ENCODE measurements around the gene POU6F2. TPM values are rescaled to one million over a fixed set of nuclear protein-coding genes. Genes with fewer than 3 reads are reported as not detected.

Gene POU6F2
- total and polyA plus RNA-seq, 9 of the 15 experiments (the other 6 are each of a cell fraction or from before 2014, with no cell fraction given): 0.29 to 1.5 (median 0.96) TPM

DNA sequence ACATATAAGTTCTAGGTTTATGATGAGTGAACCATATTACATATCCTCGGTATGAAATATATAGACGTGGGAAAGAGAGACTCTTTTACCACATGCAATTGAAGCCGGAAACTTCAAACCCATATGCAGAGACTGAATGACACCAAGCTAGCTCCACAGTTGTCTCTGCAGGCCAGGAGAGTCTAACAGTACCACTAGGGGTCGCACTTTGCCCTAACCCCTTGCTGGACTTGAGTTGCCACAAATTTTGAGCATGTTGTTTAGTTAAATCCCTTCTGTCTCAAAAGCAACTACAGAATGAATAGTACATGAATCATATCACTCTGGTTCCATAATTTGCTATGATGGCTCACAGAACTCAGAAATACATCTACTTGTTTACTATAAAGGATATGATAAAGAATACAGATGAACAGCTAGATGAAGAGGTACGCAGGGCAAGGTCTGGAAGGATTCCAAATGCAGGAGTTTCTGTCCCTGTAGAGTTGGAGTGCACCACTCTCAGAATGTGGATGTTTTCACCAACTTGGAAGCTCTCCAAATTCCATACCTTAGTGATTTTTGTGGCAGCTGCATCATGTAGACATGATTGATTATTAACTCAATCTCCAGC lies 476.1 kb downstream of the POU6F2 start:
- CTCF ChIA-PET (ENCODE audit: low intra/inter-chr PET ratio): interaction anchor here (0.9 to 1.5 kb wide), 2 partner anchors 61 to 66 kb away, joined by 3 to 9 read pairs; no protein-coding TSS in a partner anchor
- no peak overlapping the region for H3K4me2 ChIP-seq (ENCODE audit: insufficient read depth, low read length)
- peaks cover 0 to 5% of the 10 kb centered on the region in 2 experiments; a peak in 1 of 5 replicates for H3K4me1 ChIP-seq (replicated peaks in 1 of 2; ENCODE audit: control insufficient read depth in 2 of 2, insufficient read depth in 2 of 2, low read length in 2 of 2)
- no peak overlapping the region for H3K27ac ChIP-seq (ENCODE audit: extremely low read depth, low read depth, low read length)
- H3K27me3 ChIP-seq (ENCODE audit: control insufficient read depth in 2 of 2, insufficient read depth in 2 of 2, low read length in 2 of 2): peaks cover 0 to 5% of the 10 kb centered on the region in 2 experiments; a peak in 1 of 5 replicates
- H2AFZ ChIP-seq (ENCODE audit: low read depth, low read length): no peak overlapping the region
- DNase-seq (ENCODE audit: extremely low read depth in 1 of 4, low spot score in 3 of 4) (peak; percentile 51 to 74 (median 54)), ATAC-seq (peak; percentile 93), FAIRE-seq (peak; percentile 94)
- no peaks in the 10 kb centered on the region for H4K20me1 ChIP-seq (replicated peaks; ENCODE audit: control insufficient read depth, insufficient read depth, low read length)
- H3K36me3 ChIP-seq (ENCODE audit: control insufficient read depth, insufficient read depth, low read length): no peaks in the 10 kb centered on the region
- no peak overlapping the region for H3K9ac ChIP-seq (ENCODE audit: insufficient read depth in 1 of 2, low read depth in 2 of 2, low read length in 2 of 2)
- in situ Hi-C loops (cut with MboI): no loop called here
- WGBS (ENCODE audit: insufficient coverage, low coverage, missing lambda C conversion rate): 10% methylated on average over 5 of the region's 5 CpGs
- no TSS peak for BruUV-seq (replicated peaks)
- intact Hi-C loops (cut with micrococcal nuclease): loop anchor here (1.0 kb wide), 1 partner anchor 65 kb away; no protein-coding TSS in a partner anchor
- POLR2A ChIA-PET: interaction anchor here (0.6 kb wide), 1 partner anchor 200 kb away, joined by 3 read pairs; no protein-coding TSS in a partner anchor
- H3K79me2 ChIP-seq (ENCODE audit: control insufficient read depth, insufficient read depth, low read length): no peaks in the 10 kb centered on the region
- H3K9me3 ChIP-seq (replicated peaks; ENCODE audit: control insufficient read depth, insufficient read depth, low read depth, low read length): no peaks in the 10 kb centered on the region
- no peaks in the 10 kb centered on the region for H3K9me1 ChIP-seq (ENCODE audit: control insufficient read depth, insufficient read depth, low read length)
- no peak overlapping the region for H3K4me3 ChIP-seq
- TF ChIP-seq SIRT6 (IDR thresholded peaks at IDR 0.05; ENCODE audit: low read depth, low read length): no peak
- TF ChIP-seq, protein P1, sequence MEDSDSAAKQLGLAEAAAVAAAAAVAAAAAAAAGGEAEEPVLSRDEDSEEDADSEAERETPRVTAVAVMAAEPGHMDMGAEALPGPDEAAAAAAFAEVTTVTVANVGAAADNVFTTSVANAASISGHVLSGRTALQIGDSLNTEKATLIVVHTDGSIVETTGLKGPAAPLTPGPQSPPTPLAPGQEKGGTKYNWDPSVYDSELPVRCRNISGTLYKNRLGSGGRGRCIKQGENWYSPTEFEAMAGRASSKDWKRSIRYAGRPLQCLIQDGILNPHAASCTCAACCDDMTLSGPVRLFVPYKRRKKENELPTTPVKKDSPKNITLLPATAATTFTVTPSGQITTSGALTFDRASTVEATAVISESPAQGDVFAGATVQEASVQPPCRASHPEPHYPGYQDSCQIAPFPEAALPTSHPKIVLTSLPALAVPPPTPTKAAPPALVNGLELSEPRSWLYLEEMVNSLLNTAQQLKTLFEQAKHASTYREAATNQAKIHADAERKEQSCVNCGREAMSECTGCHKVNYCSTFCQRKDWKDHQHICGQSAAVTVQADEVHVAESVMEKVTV (CRISPR knock-in tag; IDR thresholded peaks at IDR 0.05): peak; percentile 40; the same call in 1 of the 2 replicates
- no peak for TF ChIP-seq ZNF561 (CRISPR knock-in tag; conservative IDR thresholded peaks at IDR 0.05)
- TF ChIP-seq, protein P2, sequence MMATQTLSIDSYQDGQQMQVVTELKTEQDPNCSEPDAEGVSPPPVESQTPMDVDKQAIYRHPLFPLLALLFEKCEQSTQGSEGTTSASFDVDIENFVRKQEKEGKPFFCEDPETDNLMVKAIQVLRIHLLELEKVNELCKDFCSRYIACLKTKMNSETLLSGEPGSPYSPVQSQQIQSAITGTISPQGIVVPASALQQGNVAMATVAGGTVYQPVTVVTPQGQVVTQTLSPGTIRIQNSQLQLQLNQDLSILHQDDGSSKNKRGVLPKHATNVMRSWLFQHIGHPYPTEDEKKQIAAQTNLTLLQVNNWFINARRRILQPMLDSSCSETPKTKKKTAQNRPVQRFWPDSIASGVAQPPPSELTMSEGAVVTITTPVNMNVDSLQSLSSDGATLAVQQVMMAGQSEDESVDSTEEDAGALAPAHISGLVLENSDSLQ (IDR thresholded peaks at IDR 0.05): no peak
- TF ChIP-seq PRMT5 (CRISPR knock-in tag; IDR thresholded peaks at IDR 0.05): no peak
- TF ChIP-seq, protein P3, sequence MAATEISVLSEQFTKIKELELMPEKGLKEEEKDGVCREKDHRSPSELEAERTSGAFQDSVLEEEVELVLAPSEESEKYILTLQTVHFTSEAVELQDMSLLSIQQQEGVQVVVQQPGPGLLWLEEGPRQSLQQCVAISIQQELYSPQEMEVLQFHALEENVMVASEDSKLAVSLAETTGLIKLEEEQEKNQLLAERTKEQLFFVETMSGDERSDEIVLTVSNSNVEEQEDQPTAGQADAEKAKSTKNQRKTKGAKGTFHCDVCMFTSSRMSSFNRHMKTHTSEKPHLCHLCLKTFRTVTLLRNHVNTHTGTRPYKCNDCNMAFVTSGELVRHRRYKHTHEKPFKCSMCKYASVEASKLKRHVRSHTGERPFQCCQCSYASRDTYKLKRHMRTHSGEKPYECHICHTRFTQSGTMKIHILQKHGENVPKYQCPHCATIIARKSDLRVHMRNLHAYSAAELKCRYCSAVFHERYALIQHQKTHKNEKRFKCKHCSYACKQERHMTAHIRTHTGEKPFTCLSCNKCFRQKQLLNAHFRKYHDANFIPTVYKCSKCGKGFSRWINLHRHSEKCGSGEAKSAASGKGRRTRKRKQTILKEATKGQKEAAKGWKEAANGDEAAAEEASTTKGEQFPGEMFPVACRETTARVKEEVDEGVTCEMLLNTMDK (IDR thresholded peaks at IDR 0.05; ENCODE audit: borderline replicate concordance, insufficient read depth, low read depth, low read length, poor library complexity, severe bottlenecking): peak; percentile 67
- no peak for TF ChIP-seq RBM39 (optimal IDR thresholded peaks at IDR 0.05; ENCODE audit: low read depth, low read length)
- TF ChIP-seq HSF4 (CRISPR knock-in tag; IDR thresholded peaks at IDR 0.05; ENCODE audit: borderline replicate concordance): no peak
- TF ChIP-seq NR2C2 (CRISPR knock-in tag; IDR thresholded peaks at IDR 0.05): no peak
- no peak for TF ChIP-seq NR2C2 (tag; IDR thresholded peaks at IDR 0.05)
- TF ChIP-seq, protein P4, sequence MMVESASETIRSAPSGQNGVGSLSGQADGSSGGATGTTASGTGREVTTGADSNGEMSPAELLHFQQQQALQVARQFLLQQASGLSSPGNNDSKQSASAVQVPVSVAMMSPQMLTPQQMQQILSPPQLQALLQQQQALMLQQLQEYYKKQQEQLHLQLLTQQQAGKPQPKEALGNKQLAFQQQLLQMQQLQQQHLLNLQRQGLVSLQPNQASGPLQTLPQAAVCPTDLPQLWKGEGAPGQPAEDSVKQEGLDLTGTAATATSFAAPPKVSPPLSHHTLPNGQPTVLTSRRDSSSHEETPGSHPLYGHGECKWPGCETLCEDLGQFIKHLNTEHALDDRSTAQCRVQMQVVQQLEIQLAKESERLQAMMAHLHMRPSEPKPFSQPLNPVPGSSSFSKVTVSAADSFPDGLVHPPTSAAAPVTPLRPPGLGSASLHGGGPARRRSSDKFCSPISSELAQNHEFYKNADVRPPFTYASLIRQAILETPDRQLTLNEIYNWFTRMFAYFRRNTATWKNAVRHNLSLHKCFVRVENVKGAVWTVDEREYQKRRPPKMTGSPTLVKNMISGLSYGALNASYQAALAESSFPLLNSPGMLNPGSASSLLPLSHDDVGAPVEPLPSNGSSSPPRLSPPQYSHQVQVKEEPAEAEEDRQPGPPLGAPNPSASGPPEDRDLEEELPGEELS (CRISPR knock-in tag; IDR thresholded peaks at IDR 0.05; ENCODE audit: borderline replicate concordance): no peak
- TF ChIP-seq SMC3 (conservative IDR thresholded peaks at IDR 0.05; ENCODE audit: insufficient read depth, low read depth, low read length): peak; percentile 62; the same call in 1 of the 2 replicates
- TF ChIP-seq NFYB (IDR thresholded peaks at IDR 0.05; ENCODE audit: extremely low read depth, insufficient read length): no peak
